ENCODE measurements around the gene TPK1. TPM values are rescaled to one million over a fixed set of nuclear protein-coding genes. Genes with fewer than 3 reads are reported as not detected.

The TPK1 gene
- total and polyA plus RNA-seq, 8 donors = 1.4 to 3.6 (median 2.2) TPM

GRCh38 chr7:144477348-144477747, 358.5 kb downstream of the TPK1 start:
- intact Hi-C loops (cut with DNase I) = no loop called here
- no peaks in the 10 kb centered on the region for H3K36me3 ChIP-seq
- no peaks in the 10 kb centered on the region for H3K27me3 ChIP-seq
- no peak for DNase-seq
- no peak overlapping the region for H3K4me3 ChIP-seq
- H3K4me1 ChIP-seq = no peaks in the 10 kb centered on the region
- 36 to 46% methylated on average over 1 of the region's 1 CpG for WGBS, 2 donors
- FAIRE-seq = no peak
- H3K9me3 ChIP-seq = no peaks in the 10 kb centered on the region
- H3K27ac ChIP-seq = no peak overlapping the region
- no peak for ATAC-seq
- TF ChIP-seq, protein P1, sequence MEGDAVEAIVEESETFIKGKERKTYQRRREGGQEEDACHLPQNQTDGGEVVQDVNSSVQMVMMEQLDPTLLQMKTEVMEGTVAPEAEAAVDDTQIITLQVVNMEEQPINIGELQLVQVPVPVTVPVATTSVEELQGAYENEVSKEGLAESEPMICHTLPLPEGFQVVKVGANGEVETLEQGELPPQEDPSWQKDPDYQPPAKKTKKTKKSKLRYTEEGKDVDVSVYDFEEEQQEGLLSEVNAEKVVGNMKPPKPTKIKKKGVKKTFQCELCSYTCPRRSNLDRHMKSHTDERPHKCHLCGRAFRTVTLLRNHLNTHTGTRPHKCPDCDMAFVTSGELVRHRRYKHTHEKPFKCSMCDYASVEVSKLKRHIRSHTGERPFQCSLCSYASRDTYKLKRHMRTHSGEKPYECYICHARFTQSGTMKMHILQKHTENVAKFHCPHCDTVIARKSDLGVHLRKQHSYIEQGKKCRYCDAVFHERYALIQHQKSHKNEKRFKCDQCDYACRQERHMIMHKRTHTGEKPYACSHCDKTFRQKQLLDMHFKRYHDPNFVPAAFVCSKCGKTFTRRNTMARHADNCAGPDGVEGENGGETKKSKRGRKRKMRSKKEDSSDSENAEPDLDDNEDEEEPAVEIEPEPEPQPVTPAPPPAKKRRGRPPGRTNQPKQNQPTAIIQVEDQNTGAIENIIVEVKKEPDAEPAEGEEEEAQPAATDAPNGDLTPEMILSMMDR (IDR thresholded peaks at IDR 0.05) = no peak

GRCh38 chr7:144474800-144475615, 360.8 kb downstream of the TPK1 start:
- Histone ChIP-seq H3K27ac (no peak overlapping the region), H3K36me3 (no peaks in the 10 kb centered on the region), H3K4me1 (no peaks in the 10 kb centered on the region), H3K4me3 (no peak overlapping the region), H3K27me3 (no peaks in the 10 kb centered on the region), H3K9me3 (no peaks in the 10 kb centered on the region)
- no peak for FAIRE-seq
- WGBS, 2 donors = 85 to 88% methylated on average over 2 of the region's 2 CpGs
- ATAC-seq = no peak
- no peak for DNase-seq
- TF ChIP-seq, protein P1 (IDR thresholded peaks at IDR 0.05) = no peak
- intact Hi-C loops (cut with DNase I) = no loop called here

DNA sequence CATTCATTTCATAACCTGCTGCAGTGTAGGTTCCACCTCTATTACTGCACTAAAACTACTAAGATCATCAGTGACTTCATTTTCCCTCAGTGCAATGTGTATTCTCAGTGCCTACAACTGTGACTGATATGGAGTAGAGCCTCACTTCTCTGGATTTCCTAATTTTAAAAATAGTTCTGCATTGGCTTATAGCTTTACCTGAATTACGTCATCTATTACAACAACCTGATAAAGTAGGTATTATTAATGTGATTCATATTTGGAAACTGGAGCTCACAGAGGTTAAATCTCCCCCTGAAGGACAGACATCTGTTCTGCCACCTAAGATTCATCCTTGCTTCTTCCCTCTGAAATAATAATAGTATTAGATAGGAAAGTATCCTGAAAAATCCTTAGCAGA, 361.5 kb downstream of the TPK1 start:
- WGBS, 2 donors = 86% methylated on average over 1 of the region's 1 CpG
- no peaks in the 10 kb centered on the region for H3K9me3 ChIP-seq
- DNase-seq = no peak
- TF ChIP-seq, protein P1 (IDR thresholded peaks at IDR 0.05) = no peak
- no peak overlapping the region for H3K27ac ChIP-seq
- no peaks in the 10 kb centered on the region for H3K36me3 ChIP-seq
- H3K27me3 ChIP-seq = no peaks in the 10 kb centered on the region
- H3K4me3 ChIP-seq = no peak overlapping the region
- FAIRE-seq = no peak
- no peaks in the 10 kb centered on the region for H3K4me1 ChIP-seq
- intact Hi-C loops (cut with DNase I) = no loop called here
- no peak for ATAC-seq

DNA sequence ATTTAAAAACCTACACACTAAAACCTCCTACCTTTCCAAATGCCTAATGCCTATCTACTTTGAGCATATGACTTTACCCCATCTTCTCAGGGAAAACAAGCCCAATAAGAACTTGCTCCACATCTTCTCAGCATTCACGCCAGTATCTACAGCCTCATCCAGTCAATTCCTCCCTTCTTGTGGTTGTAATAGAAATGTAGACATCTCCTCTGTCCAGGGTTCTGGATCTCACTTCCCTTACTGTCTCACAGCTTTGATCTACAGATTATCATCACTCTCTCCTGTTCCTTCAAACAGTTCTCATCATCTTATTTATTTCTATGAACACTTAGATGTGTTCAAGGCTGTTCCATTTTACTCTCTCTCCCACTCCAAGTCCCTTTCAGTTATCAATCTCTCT, 361.9 kb downstream of the TPK1 start:
- Histone ChIP-seq H3K4me3 (no peak overlapping the region), H3K4me1 (no peaks in the 10 kb centered on the region), H3K9me3 (no peaks in the 10 kb centered on the region), H3K27ac (no peak overlapping the region), H3K27me3 (no peaks in the 10 kb centered on the region), H3K36me3 (no peaks in the 10 kb centered on the region)
- no peak for ATAC-seq
- intact Hi-C loops (cut with DNase I) = no loop called here
- TF ChIP-seq, protein P1 (IDR thresholded peaks at IDR 0.05) = no peak
- DNase-seq = no peak
- FAIRE-seq = no peak
- WGBS, 2 donors = 56 to 57% methylated on average over 1 of the region's 1 CpG

DNA sequence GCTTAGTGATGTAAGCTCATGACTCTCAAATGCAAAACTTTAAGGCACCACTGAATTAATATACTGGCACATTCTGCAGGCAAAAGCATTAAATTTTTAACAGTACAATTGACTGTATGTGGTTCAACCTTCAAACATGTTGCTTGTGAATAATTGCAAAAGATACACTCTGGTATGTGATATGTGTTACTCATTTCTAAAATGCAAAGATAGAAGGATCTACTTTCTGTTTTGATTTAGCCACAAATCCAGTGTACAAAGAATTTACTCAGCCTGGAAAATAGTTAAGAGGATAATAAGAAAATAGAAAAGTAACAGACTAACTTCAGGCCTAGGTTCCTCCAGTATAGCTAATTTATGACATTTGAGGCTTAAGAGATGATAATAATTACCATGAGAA, 365.8 kb downstream of the TPK1 start:
- FAIRE-seq = no peak

More for the DNA sequence above, 365.8 kb downstream of the TPK1 start:
- DNase-seq (no peak), ATAC-seq (no peak)
- no peak overlapping the region for H3K4me3 ChIP-seq
- intact Hi-C loops (cut with DNase I) = no loop called here
- H3K36me3 ChIP-seq = no peaks in the 10 kb centered on the region
- H3K27me3 ChIP-seq = no peaks in the 10 kb centered on the region
- H3K27ac ChIP-seq = no peak overlapping the region
- TF ChIP-seq, protein P1 (IDR thresholded peaks at IDR 0.05) = no peak
- H3K9me3 ChIP-seq = no peaks in the 10 kb centered on the region
- H3K4me1 ChIP-seq = no peaks in the 10 kb centered on the region
